GM23338 (cell line): ENCODE measurements around the gene PCOLCE2.

Experiments used
- CREB1 ChIP-seq: fragments of 250-450 bp; sonication (Bioruptor Pico); IDR thresholded peaks from 2 replicates; pipeline ENCODE4 v1.5.0; 2020; ENCODE audit warnings: low read depth, mild to moderate bottlenecking, moderate library complexity
- EZH2 ChIP-seq: fragments of 200-600 bp; sonication (generic); IDR thresholded peaks from one replicate; pipeline ENCODE4 v1.8.0; 2017; ENCODE audit warnings: antibody characterized with exemption, mild to moderate bottlenecking, low read depth; ENCODE audit not compliant: unreplicated experiment
- EZH2phosphoT487 ChIP-seq: fragments of 200-600 bp; sonication (generic); IDR thresholded peaks from one replicate; pipeline ENCODE4 v1.8.1; 2018; ENCODE audit warnings: antibody characterized with exemption; ENCODE audit not compliant: unreplicated experiment
- JUNB ChIP-seq: IDR thresholded peaks from one replicate; pipeline ENCODE4 v1.6.1; 2016; ENCODE audit warnings: antibody characterized with exemption; ENCODE audit not compliant: unreplicated experiment
- NANOG ChIP-seq: IDR thresholded peaks from 2 replicates; pipeline ENCODE4 v1.6.1; 2016; ENCODE audit warnings: antibody characterized with exemption, borderline replicate concordance
- POLR2AphosphoS5 ChIP-seq: IDR thresholded peaks from 2 replicates; pipeline ENCODE4 v1.6.1; 2016; ENCODE audit warnings: antibody characterized with exemption, low read depth
- STAT1 ChIP-seq: IDR thresholded peaks from one replicate; pipeline ENCODE4 v1.6.1; 2016; ENCODE audit warnings: antibody characterized with exemption; ENCODE audit not compliant: unreplicated experiment
- ZNF331 ChIP-seq: fragments of 250-450 bp; sonication (Bioruptor Pico); IDR thresholded peaks from 2 replicates; pipeline ENCODE4 v1.5.0; 2020; ENCODE audit warnings: low read depth, mild to moderate bottlenecking, moderate library complexity
- TF ChIP-seq, protein P1 (sequence below), 2 experiments: fragments of 200-600 bp in 1 of 2; sonication (generic) in 1 of 2; conservative IDR thresholded peaks; 2 replicates each; pipeline versions ENCODE4 v1.5.1 to v1.6.1; 2016 to 2017; ENCODE audit warnings: antibody characterized with exemption in 2 of 2, low read depth in 2 of 2, mild to moderate bottlenecking in 2 of 2, moderate library complexity in 1 of 2
- TF ChIP-seq, protein P2 (sequence below): IDR thresholded peaks from one replicate; pipeline ENCODE4 v1.6.1; 2018; ENCODE audit warnings: antibody characterized with exemption; ENCODE audit not compliant: unreplicated experiment
- TF ChIP-seq, protein P3 (sequence below): IDR thresholded peaks from 2 replicates; pipeline ENCODE4 v1.6.1; 2016; ENCODE audit warnings: antibody characterized with exemption
- TF ChIP-seq, protein P4 (sequence below): fragments of 250-450 bp; sonication (Bioruptor Pico); IDR thresholded peaks from 2 replicates; pipeline ENCODE4 v1.5.0; 2020; ENCODE audit warnings: mild to moderate bottlenecking, moderate library complexity

DNA sequence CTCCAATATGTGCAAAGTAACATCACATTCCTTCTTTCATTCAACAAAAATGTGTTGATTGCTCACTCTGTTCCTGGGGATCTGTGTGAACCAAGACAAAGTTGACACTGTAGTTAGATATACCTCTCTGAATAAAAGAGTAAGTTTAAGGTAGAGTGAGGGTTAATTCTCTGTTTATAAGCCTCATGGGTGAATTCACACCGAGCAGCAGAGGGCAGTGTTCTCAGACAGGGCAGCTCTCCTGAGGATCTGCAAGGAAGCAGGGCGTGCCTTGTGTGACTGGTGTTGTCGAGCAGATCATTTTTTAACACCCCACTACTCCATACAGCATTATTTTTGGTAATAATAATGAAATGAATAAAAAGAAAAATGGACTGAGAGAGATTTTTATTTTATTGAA, 40.2 kb upstream of the PCOLCE2 start:
- TF ChIP-seq EZH2: no peak
- TF ChIP-seq, protein P1, sequence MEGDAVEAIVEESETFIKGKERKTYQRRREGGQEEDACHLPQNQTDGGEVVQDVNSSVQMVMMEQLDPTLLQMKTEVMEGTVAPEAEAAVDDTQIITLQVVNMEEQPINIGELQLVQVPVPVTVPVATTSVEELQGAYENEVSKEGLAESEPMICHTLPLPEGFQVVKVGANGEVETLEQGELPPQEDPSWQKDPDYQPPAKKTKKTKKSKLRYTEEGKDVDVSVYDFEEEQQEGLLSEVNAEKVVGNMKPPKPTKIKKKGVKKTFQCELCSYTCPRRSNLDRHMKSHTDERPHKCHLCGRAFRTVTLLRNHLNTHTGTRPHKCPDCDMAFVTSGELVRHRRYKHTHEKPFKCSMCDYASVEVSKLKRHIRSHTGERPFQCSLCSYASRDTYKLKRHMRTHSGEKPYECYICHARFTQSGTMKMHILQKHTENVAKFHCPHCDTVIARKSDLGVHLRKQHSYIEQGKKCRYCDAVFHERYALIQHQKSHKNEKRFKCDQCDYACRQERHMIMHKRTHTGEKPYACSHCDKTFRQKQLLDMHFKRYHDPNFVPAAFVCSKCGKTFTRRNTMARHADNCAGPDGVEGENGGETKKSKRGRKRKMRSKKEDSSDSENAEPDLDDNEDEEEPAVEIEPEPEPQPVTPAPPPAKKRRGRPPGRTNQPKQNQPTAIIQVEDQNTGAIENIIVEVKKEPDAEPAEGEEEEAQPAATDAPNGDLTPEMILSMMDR (conservative IDR thresholded peaks at IDR 0.05; ENCODE audit: low read depth in 2 of 2): peak; percentile 80 to 88
- TF ChIP-seq, protein P2, sequence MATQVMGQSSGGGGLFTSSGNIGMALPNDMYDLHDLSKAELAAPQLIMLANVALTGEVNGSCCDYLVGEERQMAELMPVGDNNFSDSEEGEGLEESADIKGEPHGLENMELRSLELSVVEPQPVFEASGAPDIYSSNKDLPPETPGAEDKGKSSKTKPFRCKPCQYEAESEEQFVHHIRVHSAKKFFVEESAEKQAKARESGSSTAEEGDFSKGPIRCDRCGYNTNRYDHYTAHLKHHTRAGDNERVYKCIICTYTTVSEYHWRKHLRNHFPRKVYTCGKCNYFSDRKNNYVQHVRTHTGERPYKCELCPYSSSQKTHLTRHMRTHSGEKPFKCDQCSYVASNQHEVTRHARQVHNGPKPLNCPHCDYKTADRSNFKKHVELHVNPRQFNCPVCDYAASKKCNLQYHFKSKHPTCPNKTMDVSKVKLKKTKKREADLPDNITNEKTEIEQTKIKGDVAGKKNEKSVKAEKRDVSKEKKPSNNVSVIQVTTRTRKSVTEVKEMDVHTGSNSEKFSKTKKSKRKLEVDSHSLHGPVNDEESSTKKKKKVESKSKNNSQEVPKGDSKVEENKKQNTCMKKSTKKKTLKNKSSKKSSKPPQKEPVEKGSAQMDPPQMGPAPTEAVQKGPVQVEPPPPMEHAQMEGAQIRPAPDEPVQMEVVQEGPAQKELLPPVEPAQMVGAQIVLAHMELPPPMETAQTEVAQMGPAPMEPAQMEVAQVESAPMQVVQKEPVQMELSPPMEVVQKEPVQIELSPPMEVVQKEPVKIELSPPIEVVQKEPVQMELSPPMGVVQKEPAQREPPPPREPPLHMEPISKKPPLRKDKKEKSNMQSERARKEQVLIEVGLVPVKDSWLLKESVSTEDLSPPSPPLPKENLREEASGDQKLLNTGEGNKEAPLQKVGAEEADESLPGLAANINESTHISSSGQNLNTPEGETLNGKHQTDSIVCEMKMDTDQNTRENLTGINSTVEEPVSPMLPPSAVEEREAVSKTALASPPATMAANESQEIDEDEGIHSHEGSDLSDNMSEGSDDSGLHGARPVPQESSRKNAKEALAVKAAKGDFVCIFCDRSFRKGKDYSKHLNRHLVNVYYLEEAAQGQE: no peak
- no peak for TF ChIP-seq EZH2phosphoT487
- no peak for TF ChIP-seq POLR2AphosphoS5
- no peak for TF ChIP-seq CREB1 (CRISPR knock-in tag)
- no peak for TF ChIP-seq NANOG
- TF ChIP-seq JUNB: no peak
- TF ChIP-seq, protein P3, sequence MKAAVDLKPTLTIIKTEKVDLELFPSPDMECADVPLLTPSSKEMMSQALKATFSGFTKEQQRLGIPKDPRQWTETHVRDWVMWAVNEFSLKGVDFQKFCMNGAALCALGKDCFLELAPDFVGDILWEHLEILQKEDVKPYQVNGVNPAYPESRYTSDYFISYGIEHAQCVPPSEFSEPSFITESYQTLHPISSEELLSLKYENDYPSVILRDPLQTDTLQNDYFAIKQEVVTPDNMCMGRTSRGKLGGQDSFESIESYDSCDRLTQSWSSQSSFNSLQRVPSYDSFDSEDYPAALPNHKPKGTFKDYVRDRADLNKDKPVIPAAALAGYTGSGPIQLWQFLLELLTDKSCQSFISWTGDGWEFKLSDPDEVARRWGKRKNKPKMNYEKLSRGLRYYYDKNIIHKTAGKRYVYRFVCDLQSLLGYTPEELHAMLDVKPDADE: no peak
- TF ChIP-seq, protein P4, sequence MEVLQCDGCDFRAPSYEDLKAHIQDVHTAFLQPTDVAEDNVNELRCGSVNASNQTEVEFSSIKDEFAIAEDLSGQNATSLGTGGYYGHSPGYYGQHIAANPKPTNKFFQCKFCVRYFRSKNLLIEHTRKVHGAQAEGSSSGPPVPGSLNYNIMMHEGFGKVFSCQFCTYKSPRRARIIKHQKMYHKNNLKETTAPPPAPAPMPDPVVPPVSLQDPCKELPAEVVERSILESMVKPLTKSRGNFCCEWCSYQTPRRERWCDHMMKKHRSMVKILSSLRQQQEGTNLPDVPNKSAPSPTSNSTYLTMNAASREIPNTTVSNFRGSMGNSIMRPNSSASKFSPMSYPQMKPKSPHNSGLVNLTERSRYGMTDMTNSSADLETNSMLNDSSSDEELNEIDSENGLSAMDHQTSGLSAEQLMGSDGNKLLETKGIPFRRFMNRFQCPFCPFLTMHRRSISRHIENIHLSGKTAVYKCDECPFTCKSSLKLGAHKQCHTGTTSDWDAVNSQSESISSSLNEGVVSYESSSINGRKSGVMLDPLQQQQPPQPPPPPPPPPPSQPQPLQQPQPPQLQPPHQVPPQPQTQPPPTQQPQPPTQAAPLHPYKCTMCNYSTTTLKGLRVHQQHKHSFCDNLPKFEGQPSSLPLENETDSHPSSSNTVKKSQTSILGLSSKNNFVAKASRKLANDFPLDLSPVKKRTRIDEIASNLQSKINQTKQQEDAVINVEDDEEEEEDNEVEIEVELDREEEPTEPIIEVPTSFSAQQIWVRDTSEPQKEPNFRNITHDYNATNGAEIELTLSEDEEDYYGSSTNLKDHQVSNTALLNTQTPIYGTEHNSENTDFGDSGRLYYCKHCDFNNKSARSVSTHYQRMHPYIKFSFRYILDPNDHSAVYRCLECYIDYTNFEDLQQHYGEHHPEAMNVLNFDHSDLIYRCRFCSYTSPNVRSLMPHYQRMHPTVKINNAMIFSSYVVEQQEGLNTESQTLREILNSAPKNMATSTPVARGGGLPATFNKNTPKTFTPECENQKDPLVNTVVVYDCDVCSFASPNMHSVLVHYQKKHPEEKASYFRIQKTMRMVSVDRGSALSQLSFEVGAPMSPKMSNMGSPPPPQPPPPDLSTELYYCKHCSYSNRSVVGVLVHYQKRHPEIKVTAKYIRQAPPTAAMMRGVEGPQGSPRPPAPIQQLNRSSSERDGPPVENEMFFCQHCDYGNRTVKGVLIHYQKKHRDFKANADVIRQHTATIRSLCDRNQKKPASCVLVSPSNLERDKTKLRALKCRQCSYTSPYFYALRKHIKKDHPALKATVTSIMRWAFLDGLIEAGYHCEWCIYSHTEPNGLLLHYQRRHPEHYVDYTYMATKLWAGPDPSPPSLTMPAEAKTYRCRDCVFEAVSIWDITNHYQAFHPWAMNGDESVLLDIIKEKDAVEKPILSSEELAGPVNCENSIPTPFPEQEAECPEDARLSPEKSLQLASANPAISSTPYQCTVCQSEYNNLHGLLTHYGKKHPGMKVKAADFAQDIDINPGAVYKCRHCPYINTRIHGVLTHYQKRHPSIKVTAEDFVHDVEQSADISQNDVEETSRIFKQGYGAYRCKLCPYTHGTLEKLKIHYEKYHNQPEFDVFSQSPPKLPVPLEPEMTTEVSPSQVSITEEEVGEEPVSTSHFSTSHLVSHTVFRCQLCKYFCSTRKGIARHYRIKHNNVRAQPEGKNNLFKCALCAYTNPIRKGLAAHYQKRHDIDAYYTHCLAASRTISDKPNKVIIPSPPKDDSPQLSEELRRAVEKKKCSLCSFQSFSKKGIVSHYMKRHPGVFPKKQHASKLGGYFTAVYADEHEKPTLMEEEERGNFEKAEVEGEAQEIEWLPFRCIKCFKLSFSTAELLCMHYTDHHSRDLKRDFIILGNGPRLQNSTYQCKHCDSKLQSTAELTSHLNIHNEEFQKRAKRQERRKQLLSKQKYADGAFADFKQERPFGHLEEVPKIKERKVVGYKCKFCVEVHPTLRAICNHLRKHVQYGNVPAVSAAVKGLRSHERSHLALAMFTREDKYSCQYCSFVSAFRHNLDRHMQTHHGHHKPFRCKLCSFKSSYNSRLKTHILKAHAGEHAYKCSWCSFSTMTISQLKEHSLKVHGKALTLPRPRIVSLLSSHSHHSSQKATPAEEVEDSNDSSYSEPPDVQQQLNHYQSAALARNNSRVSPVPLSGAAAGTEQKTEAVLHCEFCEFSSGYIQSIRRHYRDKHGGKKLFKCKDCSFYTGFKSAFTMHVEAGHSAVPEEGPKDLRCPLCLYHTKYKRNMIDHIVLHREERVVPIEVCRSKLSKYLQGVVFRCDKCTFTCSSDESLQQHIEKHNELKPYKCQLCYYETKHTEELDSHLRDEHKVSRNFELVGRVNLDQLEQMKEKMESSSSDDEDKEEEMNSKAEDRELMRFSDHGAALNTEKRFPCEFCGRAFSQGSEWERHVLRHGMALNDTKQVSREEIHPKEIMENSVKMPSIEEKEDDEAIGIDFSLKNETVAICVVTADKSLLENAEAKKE: no peak
- no peak for TF ChIP-seq STAT1
- TF ChIP-seq ZNF331: no peak
